Dendritic cell treated with granulocyte-macrophage colony-stimulating factor and Interleukin-4, amounts not matched to agents 40 ng/mL and 50 ng/mL, for 4 days (primary cell): ENCODE data around the gene IL10RB.

Source experiments
- H3K27ac Mint-ChIP-seq: one replicate; pipeline ENCODE4 v1.8.0; 2022; ENCODE audit warnings: mild to moderate bottlenecking, mixed read lengths
- H3K27me3 Mint-ChIP-seq: one replicate; pipeline ENCODE4 v1.8.0; 2022; ENCODE audit warnings: mild to moderate bottlenecking, mixed read lengths
- H3K36me3 Mint-ChIP-seq: one replicate; pipeline ENCODE4 v1.8.0; 2022; ENCODE audit warnings: low read depth, mixed read lengths
- H3K4me1 Mint-ChIP-seq: one replicate; pipeline ENCODE4 v1.8.0; 2022; ENCODE audit warnings: low read depth, mixed read lengths
- H3K4me3 Mint-ChIP-seq: one replicate; pipeline ENCODE4 v1.8.0; 2022; ENCODE audit warnings: mild to moderate bottlenecking, moderate library complexity, mixed read lengths
- H3K9me3 Mint-ChIP-seq: one replicate; pipeline ENCODE4 v1.8.0; 2022; ENCODE audit warnings: mixed read lengths
- intact Hi-C: fragments of 100-400 bp; cut with micrococcal nuclease; formaldehyde crosslinking; loops from one replicate; pipeline ENCODE4 v1.15.0; 2022

The IL10RB gene

DNA sequence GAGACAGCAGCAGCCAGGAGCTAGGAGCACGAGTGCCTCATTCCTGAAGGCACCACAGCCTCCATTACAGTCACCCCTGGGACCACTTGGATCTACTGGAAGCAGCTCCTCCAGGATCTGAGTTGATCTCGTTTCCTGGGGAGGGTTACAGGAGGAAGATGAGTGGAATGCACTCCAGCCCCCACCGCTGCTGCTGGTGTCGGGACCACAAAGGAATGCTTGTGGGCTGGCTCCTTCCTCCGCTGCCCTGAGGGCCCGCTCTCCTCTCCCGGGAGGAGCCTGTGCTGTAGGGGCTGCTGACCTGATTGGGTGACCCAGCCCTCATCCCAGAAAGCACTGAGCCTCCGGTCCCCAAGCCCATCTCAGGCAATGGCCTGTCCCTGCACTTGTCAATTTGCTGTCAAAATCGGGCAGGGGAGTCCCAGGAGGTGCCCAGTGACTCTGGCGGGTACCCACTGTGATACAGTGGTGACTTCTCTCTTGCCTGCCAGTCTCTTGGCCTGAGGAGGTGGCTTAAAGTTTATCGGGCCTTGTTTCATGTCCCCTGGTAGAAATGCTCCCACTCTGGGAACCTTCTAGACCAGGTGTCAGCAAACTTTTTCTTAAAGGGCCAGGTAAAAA lies 23.1 kb downstream of the IL10RB start:
- no peak overlapping the region for H3K27ac Mint-ChIP-seq
- no peaks in the 10 kb centered on the region for H3K27me3 Mint-ChIP-seq
- intact Hi-C loops = no loop called here
- no peaks in the 10 kb centered on the region for H3K9me3 Mint-ChIP-seq
- no peak overlapping the region for H3K4me3 Mint-ChIP-seq
- peaks cover 19% of the 10 kb centered on the region for H3K4me1 Mint-ChIP-seq
- peaks cover 95% of the 10 kb centered on the region for H3K36me3 Mint-ChIP-seq

DNA sequence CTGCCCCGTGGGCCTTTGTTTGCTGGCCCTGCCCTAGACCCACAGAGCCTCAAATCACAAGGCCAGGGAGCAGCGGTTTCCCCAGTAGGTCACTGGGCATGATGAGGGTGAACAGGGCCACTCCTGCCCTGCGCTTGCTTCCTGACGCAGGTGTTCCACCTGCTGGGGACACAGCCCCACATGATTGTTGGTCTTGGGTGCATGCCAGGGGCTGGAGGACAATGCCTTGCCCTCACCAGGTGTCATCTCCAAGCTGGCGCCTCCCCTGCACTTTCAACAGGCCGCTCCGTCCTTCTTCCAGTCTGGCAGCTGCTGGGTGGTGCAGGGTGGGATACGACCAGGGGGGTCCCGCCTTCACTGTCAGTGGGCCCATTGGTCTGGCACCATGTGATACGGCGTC lies 24.3 kb downstream of the IL10RB start:
- intact Hi-C loops = no loop called here
- Mint-ChIP-seq H3K4me3 (no peak overlapping the region), H3K27ac (no peak overlapping the region), H3K9me3 (no peaks in the 10 kb centered on the region), H3K4me1 (peaks cover 24% of the 10 kb centered on the region), H3K27me3 (no peaks in the 10 kb centered on the region), H3K36me3 (peaks cover 91% of the 10 kb centered on the region)

DNA sequence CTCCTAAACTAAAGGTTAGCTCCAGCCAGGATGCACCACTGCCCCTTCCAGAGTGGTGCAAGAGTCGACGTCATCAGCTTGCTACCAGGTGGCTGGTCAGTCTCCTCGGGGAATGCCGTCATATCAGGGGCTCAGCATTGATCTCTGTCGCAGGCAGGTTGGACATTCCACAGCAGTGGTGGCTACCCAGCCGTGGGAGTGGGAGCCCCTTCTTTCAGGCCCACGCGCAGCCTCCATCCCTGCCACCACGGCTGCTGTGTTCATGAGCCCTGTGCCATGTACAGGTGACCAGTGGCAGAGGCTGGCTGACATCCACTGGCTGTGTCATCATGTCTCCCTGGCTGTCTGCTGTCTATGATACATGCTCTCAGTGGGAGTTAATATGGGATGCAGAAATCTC lies 25.5 kb downstream of the IL10RB start:
- Mint-ChIP-seq H3K27ac (peak overlapping the region; percentile 7), H3K27me3 (no peaks in the 10 kb centered on the region), H3K9me3 (no peaks in the 10 kb centered on the region), H3K4me1 (peaks cover 15% of the 10 kb centered on the region), H3K4me3 (no peak overlapping the region), H3K36me3 (peaks cover 87% of the 10 kb centered on the region)
- intact Hi-C loops = no loop called here

DNA sequence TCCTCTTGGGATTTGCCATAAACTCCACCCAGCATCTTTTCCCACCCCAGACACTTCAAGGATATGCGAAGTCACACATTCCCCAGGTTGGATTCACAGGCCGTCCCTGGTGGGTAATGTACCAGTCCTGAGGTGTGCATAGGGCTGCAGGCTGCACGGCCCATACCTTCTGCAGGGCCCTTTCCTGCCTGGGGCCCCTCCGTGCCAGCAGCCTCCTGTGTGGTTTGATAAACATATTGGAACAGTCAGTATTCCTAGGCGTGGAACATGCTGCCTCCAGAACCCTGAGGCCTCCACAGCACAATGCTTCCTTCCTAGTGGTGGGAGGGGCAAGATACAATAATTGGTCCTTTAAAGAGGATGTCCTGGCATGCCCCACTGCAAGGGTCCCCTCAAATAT lies 26.6 kb downstream of the IL10RB start:
- intact Hi-C loops = no loop called here
- H3K27me3 Mint-ChIP-seq = no peaks in the 10 kb centered on the region
- H3K4me1 Mint-ChIP-seq = peaks cover 19% of the 10 kb centered on the region
- H3K9me3 Mint-ChIP-seq = no peaks in the 10 kb centered on the region
- peaks cover 88% of the 10 kb centered on the region for H3K36me3 Mint-ChIP-seq
- H3K27ac Mint-ChIP-seq = no peak overlapping the region
- no peak overlapping the region for H3K4me3 Mint-ChIP-seq

DNA sequence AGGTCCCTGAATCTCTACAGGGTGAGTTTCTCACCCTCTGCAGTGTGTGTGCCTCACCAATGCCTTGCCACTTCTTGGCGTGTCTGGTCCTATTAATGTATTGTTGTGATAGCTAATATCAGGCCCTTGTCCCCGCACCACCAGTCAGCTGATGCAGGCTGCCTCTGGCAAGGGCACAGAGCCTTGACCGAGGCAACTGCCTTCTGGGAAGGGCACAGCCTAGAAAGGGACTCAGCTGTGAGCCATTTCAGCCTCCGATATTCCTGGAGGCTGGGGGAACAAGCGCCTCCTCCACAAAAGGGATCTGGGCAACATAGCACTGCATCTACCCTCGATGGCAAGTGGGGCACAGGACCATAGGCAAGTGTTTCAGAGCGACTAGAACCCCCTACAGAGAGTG lies 27.0 kb downstream of the IL10RB start:
- peak overlapping the region; percentile 8 for H3K27ac Mint-ChIP-seq
- H3K27me3 Mint-ChIP-seq = no peaks in the 10 kb centered on the region
- no peak overlapping the region for H3K4me3 Mint-ChIP-seq
- no peaks in the 10 kb centered on the region for H3K9me3 Mint-ChIP-seq
- H3K36me3 Mint-ChIP-seq = peaks cover 85% of the 10 kb centered on the region
- intact Hi-C loops = no loop called here
- peaks cover 23% of the 10 kb centered on the region for H3K4me1 Mint-ChIP-seq

DNA sequence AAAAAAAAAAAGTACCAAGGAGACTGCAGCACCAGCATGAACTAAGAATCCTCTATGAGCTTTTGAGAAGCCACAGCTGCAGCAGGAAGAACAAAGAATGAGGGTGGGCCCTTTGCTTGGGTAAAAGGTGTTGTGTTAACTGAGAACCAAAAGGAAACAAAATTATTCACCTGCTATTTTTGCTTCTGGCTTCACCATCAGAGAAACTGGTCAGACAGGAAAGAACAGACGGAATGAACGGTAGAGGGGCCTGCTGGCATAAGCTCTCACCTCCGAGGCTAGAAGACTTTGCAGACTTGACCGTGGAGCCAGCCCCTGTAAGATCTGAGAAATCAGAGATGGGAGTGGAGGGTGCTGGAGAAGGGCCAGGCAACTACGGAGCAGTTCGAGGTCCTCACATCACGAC lies 27.6 kb downstream of the IL10RB start:
- Mint-ChIP-seq H3K4me3 (no peak overlapping the region), H3K27ac (peak overlapping the region; percentile 8), H3K9me3 (no peaks in the 10 kb centered on the region), H3K36me3 (peaks cover 78% of the 10 kb centered on the region), H3K4me1 (peaks cover 26% of the 10 kb centered on the region), H3K27me3 (no peaks in the 10 kb centered on the region)
- intact Hi-C loops = no loop called here

DNA sequence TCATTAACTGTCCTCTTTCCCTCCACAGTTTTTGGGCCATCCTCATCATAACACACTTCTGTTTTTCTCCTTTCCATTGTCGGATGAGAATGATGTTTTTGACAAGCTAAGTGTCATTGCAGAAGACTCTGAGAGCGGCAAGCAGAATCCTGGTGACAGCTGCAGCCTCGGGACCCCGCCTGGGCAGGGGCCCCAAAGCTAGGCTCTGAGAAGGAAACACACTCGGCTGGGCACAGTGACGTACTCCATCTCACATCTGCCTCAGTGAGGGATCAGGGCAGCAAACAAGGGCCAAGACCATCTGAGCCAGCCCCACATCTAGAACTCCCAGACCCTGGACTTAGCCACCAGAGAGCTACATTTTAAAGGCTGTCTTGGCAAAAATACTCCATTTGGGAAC lies 30.0 kb downstream of the IL10RB start:
- intact Hi-C loops = no loop called here
- Mint-ChIP-seq H3K27ac (no peak overlapping the region), H3K4me3 (no peak overlapping the region), H3K4me1 (peaks cover 50% of the 10 kb centered on the region), H3K9me3 (no peaks in the 10 kb centered on the region), H3K27me3 (no peaks in the 10 kb centered on the region), H3K36me3 (peaks cover 60% of the 10 kb centered on the region)

DNA sequence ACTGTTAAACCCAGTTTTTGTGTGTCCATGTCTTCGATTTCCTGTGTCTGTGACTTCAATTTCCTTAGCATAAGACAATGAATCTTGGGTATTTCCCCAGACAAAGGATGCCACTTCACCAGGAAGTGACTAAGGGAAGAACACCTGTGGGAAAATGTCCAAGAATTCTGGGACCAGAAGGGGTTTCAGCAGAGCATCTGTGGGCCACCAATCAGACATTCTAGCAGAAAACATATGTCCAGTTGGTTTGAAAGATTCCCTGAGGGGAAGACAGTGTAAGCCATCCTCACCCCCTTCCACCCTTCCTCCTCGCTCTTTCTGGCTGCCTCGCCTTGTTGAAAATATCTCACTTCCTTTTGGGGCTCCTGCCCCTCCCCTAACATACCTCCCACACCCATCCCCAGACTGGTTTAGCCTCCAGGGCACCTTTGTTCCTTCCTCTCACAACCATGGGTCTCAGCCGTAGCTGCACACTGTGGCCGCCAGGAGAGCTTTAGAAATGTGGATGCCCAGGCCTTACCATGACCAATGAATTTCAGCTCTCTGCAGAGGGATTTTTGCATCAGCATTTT lies 33.1 kb downstream of the IL10RB start:
- Mint-ChIP-seq H3K4me1 (peaks cover 81% of the 10 kb centered on the region), H3K9me3 (no peaks in the 10 kb centered on the region), H3K27ac (peak overlapping the region; percentile 96), H3K27me3 (no peaks in the 10 kb centered on the region), H3K36me3 (peaks cover 29% of the 10 kb centered on the region), H3K4me3 (peak overlapping the region; percentile 21)
- intact Hi-C loops = no loop called here

DNA sequence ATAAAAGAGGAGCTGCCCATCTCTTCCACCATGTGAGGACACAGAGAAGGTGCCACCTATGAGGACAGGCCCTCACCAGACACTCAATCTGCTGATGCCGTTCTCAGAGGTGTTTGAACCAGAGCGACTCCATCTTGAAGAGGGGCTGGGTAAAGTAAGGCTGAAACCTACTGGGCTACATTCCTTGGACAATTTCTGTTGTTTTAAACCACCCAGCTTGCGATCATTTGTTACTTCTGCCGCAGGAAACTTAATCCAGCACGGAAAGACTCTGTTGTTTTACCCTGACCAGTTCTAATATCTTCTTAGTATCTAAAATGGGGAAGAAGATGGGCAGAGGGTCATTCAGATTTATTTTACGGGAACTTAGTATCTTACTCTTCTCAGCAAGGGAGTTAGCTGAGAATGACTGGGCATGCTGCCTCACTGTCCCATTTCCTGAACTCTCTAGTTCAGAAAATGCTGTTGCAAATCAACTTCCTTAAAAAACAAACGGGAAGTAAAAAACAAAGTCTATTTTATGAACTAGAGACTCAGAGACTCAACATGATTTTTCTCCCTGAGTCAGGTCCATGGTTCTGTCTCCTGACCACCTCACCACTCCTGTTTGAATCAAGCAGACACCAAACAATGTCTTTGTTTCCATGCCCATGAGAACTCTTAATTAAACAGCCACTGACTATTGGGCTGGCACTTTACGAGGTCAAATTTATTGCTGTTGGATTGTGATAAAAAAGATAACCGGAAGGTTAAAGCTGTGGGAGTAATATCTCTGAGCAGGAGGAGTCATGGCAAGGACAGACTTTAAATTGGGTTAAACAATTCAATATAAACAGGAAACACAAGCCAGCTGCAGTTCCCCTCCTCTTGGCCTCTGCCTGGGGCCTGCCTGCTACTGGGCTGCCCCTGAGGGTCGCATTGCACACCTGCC lies 34.8 kb downstream of the IL10RB start:
- intact Hi-C loops = loop anchor here (1.0 kb wide), 2 partner anchors 23 to 102 kb away; partner anchors contain the start of gene IFNAR1
- Mint-ChIP-seq H3K4me3 (peak overlapping the region; percentile 59), H3K27me3 (no peaks in the 10 kb centered on the region), H3K27ac (peak overlapping the region; percentile 96), H3K36me3 (peaks cover 19% of the 10 kb centered on the region), H3K4me1 (peaks cover 91% of the 10 kb centered on the region), H3K9me3 (no peaks in the 10 kb centered on the region)

DNA sequence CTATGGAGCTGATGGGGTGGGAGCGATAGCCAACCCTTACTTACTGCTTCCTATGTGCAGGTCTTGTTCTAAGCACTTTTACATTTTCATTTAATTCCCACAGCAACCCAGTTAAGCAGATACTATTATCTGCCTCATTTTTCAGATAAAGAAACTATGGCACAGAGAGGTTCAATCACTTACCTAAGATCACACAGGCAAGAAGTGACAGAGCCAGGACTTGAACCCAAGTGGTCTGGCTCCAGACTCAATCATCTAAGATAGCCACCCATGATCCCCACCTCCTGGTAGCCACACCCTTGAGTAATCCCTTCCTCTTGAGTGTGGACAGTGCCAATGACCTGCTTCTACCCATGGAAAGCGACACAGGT lies 35.5 kb downstream of the IL10RB start:
- peak overlapping the region; percentile 96 for H3K27ac Mint-ChIP-seq
- H3K4me1 Mint-ChIP-seq = peaks cover 91% of the 10 kb centered on the region
- no peaks in the 10 kb centered on the region for H3K9me3 Mint-ChIP-seq
- H3K27me3 Mint-ChIP-seq = no peaks in the 10 kb centered on the region
- peak overlapping the region; percentile 59 for H3K4me3 Mint-ChIP-seq
- peaks cover 13% of the 10 kb centered on the region for H3K36me3 Mint-ChIP-seq
- intact Hi-C loops = loop anchor here (1.0 kb wide), 2 partner anchors 23 to 102 kb away; partner anchors contain the start of gene IFNAR1

DNA sequence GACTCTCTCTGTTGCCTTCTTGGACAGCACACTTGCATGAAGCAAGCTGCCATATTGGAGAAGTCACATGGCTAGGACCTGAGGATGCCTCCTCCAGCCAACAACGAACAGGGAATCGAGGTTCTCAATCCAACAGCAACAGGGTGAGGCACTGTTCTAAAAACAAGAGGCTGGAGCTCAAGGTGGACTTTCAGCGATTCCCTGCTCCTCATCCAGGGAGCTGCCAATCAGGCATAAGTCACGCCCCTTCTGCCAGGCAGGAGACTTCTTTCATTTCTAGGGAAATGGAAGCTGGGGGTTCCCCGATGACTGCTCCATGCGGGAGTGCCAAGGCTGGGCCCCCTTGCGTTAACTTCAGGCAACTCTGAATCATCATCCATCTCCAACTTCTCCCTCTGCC lies 35.9 kb downstream of the IL10RB start:
- peak overlapping the region; percentile 2 for H3K4me3 Mint-ChIP-seq
- H3K27ac Mint-ChIP-seq = peak overlapping the region; percentile 96
- H3K9me3 Mint-ChIP-seq = no peaks in the 10 kb centered on the region
- peaks cover 91% of the 10 kb centered on the region for H3K4me1 Mint-ChIP-seq
- peaks cover 8% of the 10 kb centered on the region for H3K36me3 Mint-ChIP-seq
- no peaks in the 10 kb centered on the region for H3K27me3 Mint-ChIP-seq
- intact Hi-C loops = no loop called here

DNA sequence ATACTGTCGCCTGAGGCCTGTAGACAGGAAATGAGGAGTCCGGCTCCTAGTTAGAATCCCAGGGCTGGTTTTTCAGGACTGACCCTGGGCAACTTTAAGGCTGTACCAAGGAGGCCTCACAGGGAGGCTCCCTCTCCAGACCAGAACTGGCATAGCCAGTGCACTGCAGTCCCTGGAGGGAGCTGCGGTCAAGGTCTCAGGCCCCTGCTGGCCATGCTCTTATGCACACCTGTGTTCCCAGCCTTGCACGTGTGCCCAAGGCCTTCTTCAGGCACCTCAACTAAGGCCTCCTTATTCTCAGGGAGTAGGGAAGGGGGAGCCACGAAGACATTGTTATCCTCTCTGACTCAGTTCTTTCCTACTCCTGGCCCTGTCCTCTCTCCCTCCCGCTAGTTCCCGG lies 36.6 kb downstream of the IL10RB start:
- Mint-ChIP-seq H3K9me3 (no peaks in the 10 kb centered on the region), H3K4me3 (no peak overlapping the region), H3K27ac (peak overlapping the region; percentile 96), H3K4me1 (peaks cover 91% of the 10 kb centered on the region), H3K36me3 (peaks cover 1% of the 10 kb centered on the region), H3K27me3 (no peaks in the 10 kb centered on the region)
- intact Hi-C loops = no loop called here

DNA sequence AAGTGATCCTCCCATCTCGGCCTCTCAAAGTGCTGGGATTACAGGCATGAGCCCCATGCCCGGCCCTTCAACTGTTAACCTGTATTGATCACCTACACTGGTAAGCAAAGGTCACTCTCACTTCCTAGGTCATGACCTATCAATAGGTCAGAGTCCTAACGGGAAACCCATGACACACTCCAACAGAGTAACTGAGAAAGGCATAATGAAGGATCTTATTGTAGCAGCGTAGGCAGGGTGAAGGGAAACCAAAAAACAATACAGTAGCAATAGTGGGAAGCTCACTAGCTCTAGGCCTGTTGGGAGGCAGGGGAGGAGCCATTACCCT lies 39.1 kb downstream of the IL10RB start:
- H3K27me3 Mint-ChIP-seq = no peaks in the 10 kb centered on the region
- peak overlapping the region; percentile 96 for H3K27ac Mint-ChIP-seq
- intact Hi-C loops = no loop called here
- no peaks in the 10 kb centered on the region for H3K36me3 Mint-ChIP-seq
- H3K4me1 Mint-ChIP-seq = peaks cover 81% of the 10 kb centered on the region
- no peak overlapping the region for H3K4me3 Mint-ChIP-seq
- no peaks in the 10 kb centered on the region for H3K9me3 Mint-ChIP-seq

DNA sequence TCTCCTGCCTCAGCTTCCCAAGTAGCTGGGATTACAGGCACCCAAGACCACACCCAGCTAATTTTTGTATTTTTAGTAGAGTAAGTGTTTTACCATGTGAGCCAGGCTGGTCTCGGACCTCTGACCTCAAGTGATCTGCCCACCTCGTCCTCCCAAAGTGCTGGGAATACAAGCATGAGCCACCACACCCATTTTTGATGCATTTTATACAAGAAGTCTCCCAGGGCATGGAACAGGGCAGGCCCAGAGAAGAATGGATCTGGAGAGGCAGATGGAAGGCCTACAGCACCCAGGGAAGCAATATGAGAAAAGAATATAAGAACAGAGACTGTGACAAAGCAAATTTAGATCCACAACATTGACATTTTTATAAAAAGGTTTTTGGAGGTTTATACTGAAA lies 39.8 kb downstream of the IL10RB start:
- no peaks in the 10 kb centered on the region for H3K27me3 Mint-ChIP-seq
- H3K4me3 Mint-ChIP-seq = no peak overlapping the region
- H3K9me3 Mint-ChIP-seq = no peaks in the 10 kb centered on the region
- no peak overlapping the region for H3K27ac Mint-ChIP-seq
- intact Hi-C loops = no loop called here
- H3K4me1 Mint-ChIP-seq = peaks cover 74% of the 10 kb centered on the region
- no peaks in the 10 kb centered on the region for H3K36me3 Mint-ChIP-seq
